Uterus (tissue), 4 donors: ENCODE data around the gene RNF14. TPM values are rescaled to one million over a fixed set of nuclear protein-coding genes. Genes with fewer than 3 reads are reported as not detected.

Experiments
- DNase-seq, 2 donors: peaks; one replicate each; pipeline ENCODE4 v3.0.0-alpha.2; 2019 to 2020
- H3K27ac ChIP-seq, 2 donors: fragments of 200-600 bp; sonication (generic); 1 replicate in 1 of 2; 2 replicates in 1 of 2; pipeline ENCODE4 v1.5.1; 2016 to 2018
- H3K27me3 ChIP-seq, 2 donors: fragments of 200-600 bp; sonication (generic); one replicate each; pipeline ENCODE4 v1.5.1; 2018 to 2019; ENCODE audit warnings: control low read depth in 1 of 2
- H3K36me3 ChIP-seq, 2 donors: fragments of 200-600 bp; sonication (generic); one replicate each; pipeline ENCODE4 v1.5.1; 2019; ENCODE audit warnings: control low read depth in 1 of 2
- H3K4me1 ChIP-seq, 2 donors: fragments of 200-600 bp; sonication (generic); one replicate each; pipeline ENCODE4 v1.5.1; 2018 to 2019; ENCODE audit warnings: control low read depth in 1 of 2
- H3K4me3 ChIP-seq, 2 donors: fragments of 200-600 bp; sonication (generic); 1 replicate in 1 of 2; 2 replicates in 1 of 2; pipeline ENCODE4 v1.5.1; 2018 to 2019; ENCODE audit warnings: mild to moderate bottlenecking in 1 of 2
- H3K9me3 ChIP-seq, 2 donors: fragments of 200-600 bp; sonication (generic); one replicate each; pipeline ENCODE4 v1.5.1; 2019; ENCODE audit warnings: control low read depth in 1 of 2
- POLR2A ChIP-seq, 2 donors: fragments of 450-650 bp; IDR thresholded peaks; one replicate each; pipeline ENCODE4 v1.6.1; 2016; ENCODE audit warnings: antibody characterized with exemption in 2 of 2, mild to moderate bottlenecking in 1 of 2, moderate library complexity in 1 of 2
- intact Hi-C: fragments of 100-400 bp; cut with DNase I; formaldehyde crosslinking; loops from one replicate; pipeline ENCODE4 v1.15.1; 2023; ENCODE audit warnings: low total_unique reads
- total RNA-seq, 4 donors: library from RNA; depleted of rRNA in 3 of 4; stranded (reverse); fragments of >200 nt in 3 of 4; gene quantifications; one replicate each; pipeline versions ENCODE4 v1.1.0 to v1.2.4, GENCODE V29; 2014 to 2023
- TF ChIP-seq, protein P1 (sequence below), 4 experiments: fragments of 200-600 bp in 2 of 4; fragments of 450-650 bp in 2 of 4; sonication (generic) in 2 of 4; IDR thresholded peaks; one replicate each; pipeline ENCODE4 v1.5.1; 2016 to 2019; ENCODE audit warnings: antibody characterized with exemption in 4 of 4, mild to moderate bottlenecking in 2 of 4, moderate library complexity in 1 of 4
- donor health status: DM: yes; HTN: yes; CAD: no.

The RNF14 gene
- total RNA-seq, 4 donors from 2014 or later: 20.3 to 70.2 (median 46.7) TPM

DNA sequence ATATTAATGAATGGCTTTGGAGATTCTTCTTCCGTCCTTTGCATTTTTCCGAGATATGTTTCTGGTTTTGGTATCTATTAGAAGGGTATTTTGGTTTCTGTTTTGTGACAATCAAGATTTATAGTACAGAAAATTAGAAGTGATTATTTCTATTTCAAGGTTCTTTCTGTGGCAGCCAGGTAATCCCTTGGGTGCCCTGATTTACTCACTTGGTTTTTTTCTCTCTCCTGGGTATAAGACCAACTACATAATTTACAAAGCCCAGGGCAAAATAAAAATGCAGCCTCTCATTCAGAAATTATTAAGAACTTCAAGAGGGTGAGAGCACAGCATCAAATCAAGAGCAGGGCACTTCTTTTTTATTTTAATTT lies 2.0 kb upstream of the RNF14 start:
- Histone ChIP-seq H3K36me3 (no peaks in the 10 kb centered on the region), H3K4me1 (peaks cover 6 to 8% of the 10 kb centered on the region in 2 donors), H3K27ac (no peak overlapping the region), H3K4me3 (no peak overlapping the region), H3K9me3 (no peaks in the 10 kb centered on the region), H3K27me3 (no peaks in the 10 kb centered on the region)
- DNase-seq: no peak
- TF ChIP-seq, protein P1, sequence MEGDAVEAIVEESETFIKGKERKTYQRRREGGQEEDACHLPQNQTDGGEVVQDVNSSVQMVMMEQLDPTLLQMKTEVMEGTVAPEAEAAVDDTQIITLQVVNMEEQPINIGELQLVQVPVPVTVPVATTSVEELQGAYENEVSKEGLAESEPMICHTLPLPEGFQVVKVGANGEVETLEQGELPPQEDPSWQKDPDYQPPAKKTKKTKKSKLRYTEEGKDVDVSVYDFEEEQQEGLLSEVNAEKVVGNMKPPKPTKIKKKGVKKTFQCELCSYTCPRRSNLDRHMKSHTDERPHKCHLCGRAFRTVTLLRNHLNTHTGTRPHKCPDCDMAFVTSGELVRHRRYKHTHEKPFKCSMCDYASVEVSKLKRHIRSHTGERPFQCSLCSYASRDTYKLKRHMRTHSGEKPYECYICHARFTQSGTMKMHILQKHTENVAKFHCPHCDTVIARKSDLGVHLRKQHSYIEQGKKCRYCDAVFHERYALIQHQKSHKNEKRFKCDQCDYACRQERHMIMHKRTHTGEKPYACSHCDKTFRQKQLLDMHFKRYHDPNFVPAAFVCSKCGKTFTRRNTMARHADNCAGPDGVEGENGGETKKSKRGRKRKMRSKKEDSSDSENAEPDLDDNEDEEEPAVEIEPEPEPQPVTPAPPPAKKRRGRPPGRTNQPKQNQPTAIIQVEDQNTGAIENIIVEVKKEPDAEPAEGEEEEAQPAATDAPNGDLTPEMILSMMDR (IDR thresholded peaks at IDR 0.05): no peak
- intact Hi-C loops: no loop called here

DNA sequence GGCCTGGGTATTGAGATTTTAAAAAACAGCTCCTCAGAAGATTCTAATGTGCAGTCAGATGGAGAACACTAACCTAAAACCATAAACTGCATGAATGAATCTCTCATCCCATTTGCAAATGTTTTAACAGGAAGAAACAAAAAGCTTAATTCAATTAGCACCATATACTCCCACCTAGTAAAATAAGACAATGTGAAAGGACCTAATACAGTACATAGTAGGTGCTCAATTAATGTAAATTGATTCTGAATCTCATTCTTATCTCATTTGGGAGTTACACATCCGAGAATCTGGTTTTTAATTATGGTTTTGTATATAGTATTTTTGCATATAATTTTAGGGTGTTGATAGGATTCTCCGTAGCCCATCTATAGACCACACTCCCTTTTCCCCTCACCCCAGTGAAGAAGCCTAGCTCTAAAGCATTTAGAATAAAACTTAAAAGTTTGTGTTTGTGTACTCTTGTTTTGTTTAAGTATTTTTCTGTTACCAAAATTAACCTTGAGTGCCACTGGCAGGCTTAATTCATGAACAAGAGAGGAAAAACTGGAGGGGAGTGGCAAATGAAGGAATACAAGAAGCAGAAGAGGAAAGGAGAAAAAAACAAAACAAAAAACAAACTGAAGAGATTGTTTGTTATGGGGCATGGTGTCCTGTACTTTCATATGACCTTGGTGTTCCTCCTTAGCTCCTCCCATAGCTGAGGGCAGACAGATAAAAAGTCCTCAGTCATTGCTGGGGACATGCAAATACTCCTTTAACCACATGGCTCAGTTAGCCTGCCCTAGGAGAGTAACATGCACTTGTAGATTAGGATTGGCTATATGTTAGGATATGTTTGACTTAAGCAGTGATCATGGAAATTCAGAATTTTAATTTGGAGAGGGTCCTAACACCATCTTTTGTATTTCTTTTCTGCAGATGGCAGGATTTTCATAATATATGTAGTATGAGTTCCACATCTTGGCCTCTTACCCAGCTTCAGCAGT lies 1.2 kb downstream of the RNF14 start:
- H3K27ac ChIP-seq: peak overlapping the region; percentile 82 to 99
- no peaks in the 10 kb centered on the region for H3K27me3 ChIP-seq
- peaks cover 6 to 8% of the 10 kb centered on the region in 2 donors for H3K4me1 ChIP-seq
- TF ChIP-seq, protein P1 (IDR thresholded peaks at IDR 0.05): no peak
- no peak for TF ChIP-seq POLR2A (IDR thresholded peaks at IDR 0.05)
- no peak for DNase-seq
- peak overlapping the region; percentile 67 to 87 for H3K4me3 ChIP-seq
- no peaks in the 10 kb centered on the region for H3K36me3 ChIP-seq
- intact Hi-C loops: no loop called here
- H3K9me3 ChIP-seq: no peaks in the 10 kb centered on the region

DNA sequence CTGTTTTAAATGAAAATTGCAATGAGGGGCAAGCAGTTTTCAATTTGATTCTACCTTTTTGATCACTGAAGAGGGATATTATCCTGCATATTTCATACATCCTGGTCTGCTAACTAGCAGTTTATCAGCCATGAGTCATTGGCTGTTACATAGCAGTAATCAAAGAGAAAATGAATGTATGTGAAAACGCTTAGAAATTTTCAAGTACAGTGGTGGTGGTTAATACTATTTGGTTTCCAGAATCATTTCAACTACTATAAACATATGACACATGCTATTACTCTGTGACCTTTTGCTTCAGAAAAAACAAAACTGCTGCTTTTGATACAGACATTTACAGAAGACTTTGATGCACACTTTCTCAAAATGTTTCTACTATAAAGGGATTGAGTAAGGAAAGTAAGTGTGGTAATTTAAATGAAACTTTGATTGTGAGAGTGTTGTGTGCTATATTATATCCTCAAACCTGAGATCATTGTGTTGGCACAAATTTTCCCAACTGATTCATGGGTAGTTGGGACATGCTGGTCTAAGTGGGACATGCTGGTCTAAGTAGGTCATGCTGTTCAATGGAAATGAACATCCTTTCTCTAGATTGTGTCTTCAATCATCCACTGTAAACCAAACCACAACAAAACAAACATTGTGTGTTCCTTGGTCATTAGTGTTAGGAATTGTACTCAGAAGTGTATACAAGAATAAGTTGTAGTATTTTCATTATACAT lies 5.1 kb downstream of the RNF14 start:
- no peaks in the 10 kb centered on the region for H3K9me3 ChIP-seq
- H3K27ac ChIP-seq: no peak overlapping the region
- H3K36me3 ChIP-seq: no peaks in the 10 kb centered on the region
- no peaks in the 10 kb centered on the region for H3K27me3 ChIP-seq
- no peak for DNase-seq
- H3K4me3 ChIP-seq: no peak overlapping the region
- intact Hi-C loops: no loop called here
- TF ChIP-seq, protein P1 (IDR thresholded peaks at IDR 0.05): no peak
- no peak for TF ChIP-seq POLR2A (IDR thresholded peaks at IDR 0.05)
- peaks cover 6 to 8% of the 10 kb centered on the region in 2 donors for H3K4me1 ChIP-seq

DNA sequence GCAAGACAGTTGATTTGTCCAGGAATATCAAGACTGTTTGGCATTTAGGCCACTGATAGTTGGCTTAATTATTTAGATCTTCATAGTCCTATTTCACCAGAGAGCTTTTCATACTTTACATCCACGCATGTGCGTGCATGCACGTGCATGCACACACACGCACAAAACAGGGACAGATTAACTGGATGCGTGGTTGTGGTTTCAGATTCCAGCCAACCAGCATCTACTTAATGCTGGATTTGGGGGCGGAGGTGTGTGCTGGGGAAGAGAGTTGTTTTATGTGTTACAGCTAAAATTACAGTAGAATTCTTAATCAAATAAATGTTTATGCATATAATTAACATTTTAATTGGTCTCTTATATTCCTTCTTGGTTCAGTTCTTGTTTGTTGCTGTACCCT lies 7.3 kb downstream of the RNF14 start:
- DNase-seq: no peak
- H3K4me3 ChIP-seq: no peak overlapping the region
- no peaks in the 10 kb centered on the region for H3K36me3 ChIP-seq
- no peak overlapping the region for H3K27ac ChIP-seq
- H3K27me3 ChIP-seq: no peaks in the 10 kb centered on the region
- H3K4me1 ChIP-seq: no peaks in the 10 kb centered on the region
- no peaks in the 10 kb centered on the region for H3K9me3 ChIP-seq
- intact Hi-C loops: no loop called here
- TF ChIP-seq, protein P1 (IDR thresholded peaks at IDR 0.05): no peak
- no peak for TF ChIP-seq POLR2A (IDR thresholded peaks at IDR 0.05)

DNA sequence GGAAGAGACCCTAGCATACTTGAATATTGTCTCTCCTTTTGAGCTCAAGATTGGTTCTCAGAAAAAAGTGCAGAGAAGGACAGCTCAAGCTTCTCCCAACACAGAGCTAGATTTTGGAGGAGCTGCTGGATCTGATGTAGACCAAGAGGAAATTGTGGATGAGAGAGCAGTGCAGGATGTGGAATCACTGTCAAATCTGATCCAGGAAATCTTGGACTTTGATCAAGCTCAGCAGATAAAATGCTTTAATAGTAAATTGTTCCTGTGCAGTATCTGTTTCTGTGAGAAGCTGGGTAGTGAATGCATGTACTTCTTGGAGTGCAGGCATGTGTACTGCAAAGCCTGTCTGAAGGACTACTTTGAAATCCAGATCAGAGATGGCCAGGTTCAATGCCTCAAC lies 9.5 kb downstream of the RNF14 start:
- no peak for DNase-seq
- no peak overlapping the region for H3K4me3 ChIP-seq
- TF ChIP-seq POLR2A (IDR thresholded peaks at IDR 0.05): no peak
- TF ChIP-seq, protein P1 (IDR thresholded peaks at IDR 0.05): no peak
- H3K36me3 ChIP-seq: no peaks in the 10 kb centered on the region
- intact Hi-C loops: no loop called here
- no peaks in the 10 kb centered on the region for H3K9me3 ChIP-seq
- H3K4me1 ChIP-seq: no peaks in the 10 kb centered on the region
- H3K27me3 ChIP-seq: no peaks in the 10 kb centered on the region
- H3K27ac ChIP-seq: no peak overlapping the region
